H1 (cell line): ENCODE results near the gene CDKN2B-AS1. TPM values are rescaled to one million over a fixed set of nuclear protein-coding genes. Genes with fewer than 3 reads are reported as not detected.
A peak's percentile ranks its signal among the peaks of the same experiment; 100 is the strongest.

Source experiments
- CTCF ChIA-PET: fragments of 300-600 bp; sonication (Branson Sonifier 250); formaldehyde crosslinking; loops from one replicate; lab custom pipeline; 2021; ENCODE audit not compliant: partially characterized antibody; lab: Charles Lee
- POLR2A ChIA-PET: fragments of 300-600 bp; sonication (Branson Sonifier 250); formaldehyde crosslinking; loops from one replicate; lab custom pipeline; 2021; ENCODE audit warnings: inconsistent platforms; ENCODE audit not compliant: partially characterized antibody; lab: Charles Lee
- DNase-seq, 2 experiments: peaks; one replicate each; pipeline versions ENCODE4 v3.0.0 to v3.0.0-alpha.2; 2010 to 2022; ENCODE audit warnings: low spot score in 2 of 2, low read depth in 1 of 2, mixed read lengths in 1 of 2
- FAIRE-seq: peaks from 2 replicates; lab custom pipeline; 2011; peaks lifted over from hg19 to GRCh38; lab: Jason Lieb, UNC
- H2AFZ ChIP-seq: 2 replicates; pipeline ENCODE4 v1.8.1; 2012; ENCODE audit warnings: low read length, inconsistent platforms
- H2AK5ac ChIP-seq: 2 replicates; pipeline ENCODE4 v1.6.1; 2013; ENCODE audit warnings: low read depth, low read length
- H2BK120ac ChIP-seq: replicated peaks from 2 replicates; pipeline ENCODE3; 2013; ENCODE audit warnings: low read depth, low read length, inconsistent platforms
- H2BK12ac ChIP-seq: 2 replicates; pipeline ENCODE4 v1.6.1; 2013; ENCODE audit warnings: low read depth, low read length
- H2BK15ac ChIP-seq: 2 replicates; pipeline ENCODE4 v1.6.1; 2013; ENCODE audit warnings: low read length
- H2BK20ac ChIP-seq: 2 replicates; pipeline ENCODE4 v1.6.1; 2013; ENCODE audit warnings: low read length
- H2BK5ac ChIP-seq: 2 replicates; pipeline ENCODE4 v1.6.1; 2013; ENCODE audit warnings: low read depth, low read length
- H3K14ac ChIP-seq: 2 replicates; pipeline ENCODE4 v1.6.1; 2013; ENCODE audit warnings: inconsistent platforms; ENCODE audit not compliant: insufficient read length
- H3K18ac ChIP-seq: 2 replicates; pipeline ENCODE4 v1.6.1; 2013; ENCODE audit warnings: low read length; ENCODE audit errors: extremely low read depth
- H3K23ac ChIP-seq: 2 replicates; pipeline ENCODE4 v1.6.1; 2013; ENCODE audit warnings: inconsistent platforms; ENCODE audit not compliant: insufficient read length
- H3K23me2 ChIP-seq: 2 replicates; pipeline ENCODE4 v1.6.1; 2013; ENCODE audit warnings: low read depth, low read length
- H3K27ac ChIP-seq: 2 replicates; pipeline ENCODE4 v1.6.1; 2011; ENCODE audit warnings: low read depth, low read length, inconsistent platforms
- H3K27me3 ChIP-seq, 4 experiments: replicated peaks in 1 of 4; 1 replicate in 1 of 4; 2 replicates in 3 of 4; pipeline versions ENCODE4 v1.6.1 to v1.8.1; 2011 to 2013; ENCODE audit warnings: low read length in 3 of 4, mild to moderate bottlenecking in 3 of 4, inconsistent platforms in 2 of 4, mixed read lengths in 2 of 4, moderate library complexity in 1 of 4; ENCODE audit not compliant: control insufficient read depth in 3 of 4, insufficient read depth in 3 of 4; ENCODE audit errors: extremely low read depth in 1 of 4
- H3K36me3 ChIP-seq, 4 experiments: 2 replicates each; pipeline versions ENCODE4 v1.6.1 to v1.8.1; 2011 to 2013; ENCODE audit warnings: mild to moderate bottlenecking in 4 of 4, low read length in 3 of 4, moderate library complexity in 2 of 4, control low read depth in 1 of 4, inconsistent platforms in 1 of 4; ENCODE audit not compliant: insufficient read depth in 4 of 4, control insufficient read depth in 2 of 4
- H3K4ac ChIP-seq: replicated peaks from 2 replicates; pipeline ENCODE3; 2013; ENCODE audit warnings: low read length, low read depth, mixed read lengths, inconsistent platforms; ENCODE audit not compliant: insufficient read length
- H3K4me1 ChIP-seq, 4 experiments: replicated peaks in 1 of 4; 1 replicate in 1 of 4; 2 replicates in 3 of 4; pipeline versions ENCODE4 v1.6.1 to v1.8.1; 2011 to 2013; ENCODE audit warnings: low read length in 3 of 4, inconsistent platforms in 2 of 4, mixed read lengths in 1 of 4; ENCODE audit not compliant: insufficient read depth in 4 of 4, control insufficient read depth in 3 of 4
- H3K4me2 ChIP-seq, 2 experiments: 2 replicates each; pipeline versions ENCODE4 v1.6.1 to v1.8.1; 2011 to 2013; ENCODE audit warnings: low read depth in 2 of 2, low read length in 2 of 2, control low read depth in 1 of 2, inconsistent platforms in 1 of 2, mild to moderate bottlenecking in 1 of 2; ENCODE audit not compliant: insufficient read depth in 1 of 2
- H3K4me3 ChIP-seq, 4 experiments: fragments of 200-600, 300-600 bp in 1 of 4; sonication (generic), shearing (Covaris generic), sonication (Bioruptor Twin) in 1 of 4; 2 replicates each; pipeline versions ENCODE4 v1.5.1 to v1.8.1; 2011 to 2016; ENCODE audit warnings: low read length in 4 of 4, low read depth in 3 of 4, control low read depth in 2 of 4, inconsistent platforms in 2 of 4, mild to moderate bottlenecking in 2 of 4, mixed read lengths in 1 of 4, moderate library complexity in 1 of 4; ENCODE audit not compliant: insufficient read depth in 2 of 4; ENCODE audit errors: extremely low read depth in 1 of 4
- H3K56ac ChIP-seq: replicated peaks from 2 replicates; pipeline ENCODE3; 2013; ENCODE audit warnings: low read depth, mild to moderate bottlenecking, mixed read lengths, low read length, inconsistent platforms; ENCODE audit not compliant: insufficient read length
- H3K79me1 ChIP-seq: 2 replicates; pipeline ENCODE4 v1.6.1; 2013; ENCODE audit warnings: low read depth, low read length, control low read depth
- H3K79me2 ChIP-seq, 2 experiments: 2 replicates each; pipeline versions ENCODE4 v1.6.1 to v1.8.1; 2012 to 2013; ENCODE audit warnings: low read length in 2 of 2, mild to moderate bottlenecking in 2 of 2, inconsistent platforms in 1 of 2; ENCODE audit not compliant: insufficient read depth in 2 of 2, control insufficient read depth in 1 of 2
- H3K9ac ChIP-seq, 4 experiments: replicated peaks in 1 of 4; 1 replicate in 1 of 4; 2 replicates in 3 of 4; pipeline versions ENCODE4 v1.6.1 to v1.8.1; 2011 to 2013; ENCODE audit warnings: low read depth in 3 of 4, low read length in 3 of 4, control low read depth in 2 of 4, mild to moderate bottlenecking in 2 of 4, moderate library complexity in 2 of 4, inconsistent platforms in 1 of 4; ENCODE audit errors: extremely low read depth in 1 of 4
- H3K9me3 ChIP-seq, 2 experiments: 2 replicates each; pipeline versions ENCODE4 v1.6.1 to v1.8.1; 2012 to 2013; ENCODE audit warnings: mild to moderate bottlenecking in 2 of 2, moderate library complexity in 2 of 2, control low read depth in 1 of 2, inconsistent platforms in 1 of 2, low read depth in 1 of 2, low read length in 1 of 2, mixed read lengths in 1 of 2; ENCODE audit not compliant: insufficient read depth in 2 of 2
- H4K20me1 ChIP-seq, 2 experiments: replicated peaks in 1 of 2; 2 replicates each; pipeline versions ENCODE3 to v1.8.1; 2011 to 2013; ENCODE audit warnings: inconsistent platforms in 2 of 2, low read length in 2 of 2, mild to moderate bottlenecking in 1 of 2; ENCODE audit not compliant: insufficient read depth in 2 of 2, control insufficient read depth in 1 of 2
- H4K5ac ChIP-seq: 2 replicates; pipeline ENCODE4 v1.6.1; 2013; ENCODE audit warnings: low read length, low read depth, mixed read lengths, inconsistent platforms; ENCODE audit not compliant: insufficient read length
- H4K8ac ChIP-seq: 2 replicates; pipeline ENCODE4 v1.8.0; 2013; ENCODE audit warnings: mild to moderate bottlenecking, moderate library complexity, low read length, inconsistent platforms; ENCODE audit not compliant: insufficient read depth; ENCODE audit errors: extremely low read depth
- H4K91ac ChIP-seq: replicated peaks from 2 replicates; pipeline ENCODE3; 2013; ENCODE audit warnings: low read length, mixed read lengths, inconsistent platforms; ENCODE audit not compliant: insufficient read length
- ASH2L ChIP-seq: fragments of 200-600, 300-600 bp; sonication (generic); IDR thresholded peaks from one replicate; pipeline ENCODE4 v1.7.1; 2017; ENCODE audit warnings: low read length
- HDAC6 ChIP-seq: IDR thresholded peaks from one replicate; pipeline ENCODE4 v1.7.1; 2012; ENCODE audit warnings: low read depth, mild to moderate bottlenecking, inconsistent platforms, low read length, moderate library complexity
- KDM1A ChIP-seq: fragments of 200-600, 300-600 bp; sonication (generic); IDR thresholded peaks from 2 replicates; pipeline ENCODE4 v1.7.1; 2016; ENCODE audit warnings: mild to moderate bottlenecking, low read length, borderline replicate concordance
- POLR2A ChIP-seq, 2 experiments: IDR thresholded peaks; 1 replicate in 1 of 2; 2 replicates in 1 of 2; pipeline ENCODE4 v1.6.1; 2011; ENCODE audit warnings: low read depth in 2 of 2, low read length in 2 of 2, mild to moderate bottlenecking in 2 of 2; ENCODE audit errors: control extremely low read depth in 1 of 2
- WGBS, 2 experiments: shearing (Covaris generic) in 1 of 2; methylation state at CpG; one replicate each; pipeline versions ENCODE4 v1.1.6 to v1.1.7; 2013 to 2015; ENCODE audit warnings: low lambda C conversion rate in 2 of 2, mixed read lengths in 2 of 2, inconsistent platforms in 1 of 2, low coverage in 1 of 2, missing lambda C conversion rate in 1 of 2; ENCODE audit not compliant: insufficient replicate concordance in 2 of 2, insufficient coverage in 1 of 2, insufficient read length in 1 of 2; ENCODE audit errors: extremely low coverage in 1 of 2, missing lambda C conversion rate in 1 of 2; 5-methylcytosine and 5-hydroxymethylcytosine counted together
- polyA plus RNA-seq, 7 experiments: library from polyadenylated mRNA; depleted of rRNA in 3 of 7; stranded (reverse) in 5 of 7; unstranded in 2 of 7; fragments of >200 nt in 5 of 7; fragments of 200-250 nt in 2 of 7; gene quantifications; 1 replicate in 5 of 7; 2 replicates in 1 of 7; 4 replicates in 1 of 7; pipeline versions ENCODE4 v1.2.1 to v1.2.3, GENCODE V29; 2011 to 2013; ENCODE audit warnings: missing spikeins in 2 of 7, mixed read lengths in 2 of 7
- total RNA-seq: library from RNA; stranded (reverse); fragmentation: NEBNext Ultra II Directional; extraction: Animal tissue kit (Norgen Biotek cat#: 25700); gene quantifications from 2 replicates; pipeline ENCODE4 v1.2.1, GENCODE V29; 2021

CDKN2B-AS1 gene
- total and polyA plus RNA-seq, 2 of the 8 experiments (the other 6 are each of a cell fraction or from before 2014, with no cell fraction given), result not detected

DNA sequence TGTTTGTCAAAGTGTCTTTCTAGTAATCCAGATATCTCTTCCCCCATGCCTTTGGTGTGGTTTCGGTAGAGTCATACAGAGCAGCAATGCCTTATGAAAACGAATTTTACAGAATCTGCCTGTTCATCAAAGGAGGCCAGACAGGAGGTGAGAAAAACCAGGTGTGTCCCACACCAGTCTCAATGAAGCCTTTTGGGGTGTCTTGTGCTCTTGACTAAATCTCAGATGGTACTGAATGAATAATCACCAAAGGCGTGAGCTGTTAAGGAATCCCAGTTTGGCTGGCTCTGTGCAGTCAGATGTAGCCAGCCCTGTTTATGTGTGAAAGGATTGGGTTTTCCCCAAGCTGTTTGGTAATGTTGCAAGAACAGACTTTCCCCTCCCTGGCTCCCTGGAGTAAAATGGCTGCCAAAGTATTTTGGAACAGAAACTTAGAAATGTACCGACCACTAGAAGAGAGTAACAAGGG is 85.3 kb downstream of the CDKN2B-AS1 start:
- Histone ChIP-seq H2AK5ac (no peak overlapping the region), H3K23ac (no peak overlapping the region), H4K20me1 (no peaks in the 10 kb centered on the region), H3K9me3 (no peaks in the 10 kb centered on the region), H3K9ac (no peak overlapping the region), H3K4me2 (no peak overlapping the region), H3K27me3 (no peaks in the 10 kb centered on the region), H3K4me1 (peaks cover 0 to 6% (median 0%) of the 10 kb centered on the region in 4 experiments; a peak in 2 of 7 replicates), H3K14ac (no peak overlapping the region), H3K18ac (no peak overlapping the region), H2BK120ac (no peak overlapping the region), H4K5ac (no peak overlapping the region), H2AFZ (peak overlapping the region; percentile 34; the same call in 1 of the 2 replicates), H3K79me2 (no peaks in the 10 kb centered on the region), H3K79me1 (no peaks in the 10 kb centered on the region), H3K4ac (no peak overlapping the region), H4K8ac (no peak overlapping the region), H3K56ac (no peak overlapping the region), H3K4me3 (no peak overlapping the region), H3K27ac (no peak overlapping the region), H2BK20ac (no peak overlapping the region), H4K91ac (no peak overlapping the region), H3K23me2 (no peaks in the 10 kb centered on the region), H3K36me3 (no peaks in the 10 kb centered on the region), H2BK5ac (no peak overlapping the region), H2BK12ac (no peak overlapping the region), H2BK15ac (no peak overlapping the region)
- DNase-seq (no peak), FAIRE-seq (no peak)
- WGBS, 2 experiments, result 91% methylated on average over 4 of the region's 4 CpGs; no CpG with 5 or more reads in 1 of the 2 experiments
- TF ChIP-seq POLR2A (IDR thresholded peaks at IDR 0.05; ENCODE audit: control extremely low read depth in 1 of 2, low read depth in 2 of 2, low read length in 2 of 2), result no peak
- no peak for TF ChIP-seq KDM1A
- TF ChIP-seq HDAC6, result no peak
- no peak for TF ChIP-seq ASH2L
- ChIA-PET POLR2A (no interaction called here), CTCF (interaction anchor here (0.9 to 1.5 kb wide), 8 partner anchors 11 to 127 kb away, joined by 3 to 6 read pairs (median 3); no protein-coding TSS in a partner anchor)
